Gastrocnemius medialis (tissue), 4 donors: ENCODE measurements around the gene TOP3A. TPM values are rescaled to one million over a fixed set of nuclear protein-coding genes. Genes with fewer than 3 reads are reported as not detected.
A peak's percentile ranks its signal among the peaks of the same experiment; 100 is the strongest.
"Not testable (repeated sequence)": the region's sequence is repeated elsewhere in the genome, so short reads cannot be mapped to it uniquely, and the experiment has no call there.

Experiments
- ATAC-seq, 2 donors: fragments of 150-250 bp; one replicate each; pipeline ENCODE4 v1.9.1; 2016
- DNase-seq, 2 donors: peaks; one replicate each; pipeline ENCODE4 v3.0.0-alpha.2; 2019
- H3K27ac ChIP-seq, 4 donors: fragments of 200-600 bp; sonication (generic); 1 replicate in 1 of 4; 2 replicates in 3 of 4; pipeline ENCODE4 v1.5.1; 2016 to 2018; ENCODE audit warnings: mild to moderate bottlenecking in 2 of 4, moderate library complexity in 1 of 4
- H3K27me3 ChIP-seq, 3 donors: fragments of 200-600 bp; sonication (generic) in 2 of 3; 1 replicate in 1 of 3; 2 replicates in 2 of 3; pipeline versions ENCODE4 v1.5.1 to v1.6.0; 2016 to 2019; ENCODE audit warnings: mild to moderate bottlenecking in 1 of 3, moderate library complexity in 1 of 3
- H3K36me3 ChIP-seq, 2 donors: fragments of 200-600 bp; sonication (generic) in 1 of 2; one replicate each; pipeline ENCODE4 v1.5.1; 2017 to 2018
- H3K4me1 ChIP-seq, 2 donors: fragments of 200-600 bp; sonication (generic) in 1 of 2; one replicate each; pipeline ENCODE4 v1.5.1; 2016 to 2017; ENCODE audit warnings: mild to moderate bottlenecking in 2 of 2
- H3K4me3 ChIP-seq, 4 donors: fragments of 200-600 bp; sonication (generic) in 3 of 4; 1 replicate in 1 of 4; 2 replicates in 3 of 4; pipeline ENCODE4 v1.5.1; 2016 to 2019; ENCODE audit warnings: mild to moderate bottlenecking in 2 of 4
- H3K9me3 ChIP-seq, 3 donors: fragments of 200-600 bp; sonication (generic) in 2 of 3; 1 replicate in 1 of 3; 2 replicates in 2 of 3; pipeline ENCODE4 v1.5.1; 2016 to 2019
- CTCF ChIP-seq, 5 experiments: fragments of 450-650 bp in 3 of 5; fragments of 200-600 bp in 2 of 5; sonication (generic) in 2 of 5; IDR thresholded peaks in 4 of 5; conservative IDR thresholded peaks in 1 of 5; 1 replicate in 4 of 5; 2 replicates in 1 of 5; pipeline ENCODE4 v1.5.1; 2016 to 2019; ENCODE audit warnings: antibody characterized with exemption in 5 of 5, mild to moderate bottlenecking in 3 of 5, moderate library complexity in 3 of 5
- POLR2A ChIP-seq, 2 donors: fragments of 450-650 bp; IDR thresholded peaks; one replicate each; pipeline ENCODE4 v1.6.1; 2017; ENCODE audit warnings: antibody characterized with exemption in 2 of 2, mild to moderate bottlenecking in 2 of 2, moderate library complexity in 2 of 2
- in situ Hi-C, 4 donors: fragments of 200-750 bp; cut with MboI; loops; one replicate each; pipeline versions ENCODE4 v1.15.0 to v1.8.0; 2017; ENCODE audit warnings: low sequenced_read_pairs in 4 of 4
- intact Hi-C: fragments of 100-400 bp; cut with DNase I; formaldehyde crosslinking; loops from one replicate; pipeline ENCODE4 v1.15.1; 2023; ENCODE audit warnings: low total_unique reads
- total RNA-seq, 4 donors: library from RNA; depleted of rRNA; stranded (reverse); fragments of >200 nt; gene quantifications; one replicate each; pipeline versions ENCODE4 v1.1.0 to v1.2.3, GENCODE V29; 2016

Gene TOP3A
- total RNA-seq, 4 donors from 2014 or later: 17.7 to 62.4 (median 22.1) TPM

GRCh38 chr17:18318117-18318516 lies 3.3 kb upstream of the TOP3A start:
- H3K4me1 ChIP-seq: peaks cover 60 to 63% of the 10 kb centered on the region in 2 donors
- H3K36me3 ChIP-seq: peaks cover 0 to 21% of the 10 kb centered on the region in 2 donors
- H3K27ac ChIP-seq: peak overlapping the region in 2 of 4 donors; percentile 30 to 44

GRCh38 chr17:18315961-18316360 lies 1.2 kb upstream of the TOP3A start:
- Histone ChIP-seq H3K9me3 (no peaks in the 10 kb centered on the region), H3K27ac (peak overlapping the region; percentile 90 to 96 (median 93)), H3K27me3 (no peaks in the 10 kb centered on the region), H3K36me3 (peaks cover 0 to 21% of the 10 kb centered on the region in 2 donors), H3K4me1 (peaks cover 63 to 69% of the 10 kb centered on the region in 2 donors), H3K4me3 (peak overlapping the region; percentile 79 to 94 (median 88))
- no peak for ATAC-seq
- TF ChIP-seq POLR2A (IDR thresholded peaks at IDR 0.05): no peak
- DNase-seq: no peak
- in situ Hi-C loops: loop anchor here in 2 of 4 donors (10.0 kb wide), 2 partner anchors 51 to 91 kb away; partner anchors contain the start of genes LLGL1 (in 1 of the 2) and MIEF2 (in 1 of the 2)
- intact Hi-C loops: loop anchor here (1.0 to 10.0 kb wide), 6 partner anchors 47 to 721 kb away; partner anchors contain the start of genes DRC3, DRG2, LLGL1 and MIEF2

More at GRCh38 chr17:18318117-18318516, 3.3 kb upstream of the TOP3A start:
- ATAC-seq (no peak), DNase-seq (no peak)
- Histone ChIP-seq H3K4me3 (peak overlapping the region in 1 of 4 donors; percentile 30), H3K27me3 (no peaks in the 10 kb centered on the region), H3K9me3 (no peaks in the 10 kb centered on the region)
- TF ChIP-seq POLR2A (IDR thresholded peaks at IDR 0.05) (no peak), CTCF (IDR thresholded peaks at IDR 0.05 in 4 of 5, conservative IDR thresholded peaks at IDR 0.05 in 1 of 5) (no peak)
- in situ Hi-C loops (loop anchor here in 2 of 4 donors (10.0 kb wide), 2 partner anchors 53 to 93 kb away; partner anchors contain the start of genes LLGL1 (in 1 of the 2) and MIEF2 (in 1 of the 2)), intact Hi-C loops (loop anchor here (10.0 kb wide), 2 partner anchors 343 to 723 kb away; partner anchors contain the start of genes DRC3, PEMT and TOM1L2)

GRCh38 chr17:18315562-18315922 lies 748 bp upstream of the TOP3A start:
- DNase-seq (no peak), ATAC-seq (peak in 1 of 2 donors; percentile 0)
- Histone ChIP-seq H3K4me3 (peak overlapping the region; percentile 79 to 94 (median 88)), H3K4me1 (peaks cover 63 to 66% of the 10 kb centered on the region in 2 donors), H3K27ac (peak overlapping the region; percentile 90 to 96 (median 93)), H3K36me3 (peaks cover 0 to 21% of the 10 kb centered on the region in 2 donors), H3K9me3 (no peaks in the 10 kb centered on the region), H3K27me3 (no peaks in the 10 kb centered on the region)
- intact Hi-C loops (loop anchor here (1.0 to 10.0 kb wide), 6 partner anchors 48 to 721 kb away; partner anchors contain the start of genes DRC3, DRG2, LLGL1 and MIEF2), in situ Hi-C loops (loop anchor here in 2 of 4 donors (10.0 kb wide), 2 partner anchors 51 to 91 kb away; partner anchors contain the start of genes LLGL1 (in 1 of the 2) and MIEF2 (in 1 of the 2))
- TF ChIP-seq POLR2A (IDR thresholded peaks at IDR 0.05): no peak

GRCh38 chr17:18314059-18314730 lies 599 bp downstream of the TOP3A start:
- intact Hi-C loops: loop anchor here (1.0 to 10.0 kb wide), 5 partner anchors 53 to 719 kb away; partner anchors contain the start of genes DRC3, DRG2, MIEF2 and PEMT
- Histone ChIP-seq H3K27me3 (no peaks in the 10 kb centered on the region), H3K4me1 (peaks cover 51 to 53% of the 10 kb centered on the region in 2 donors), H3K9me3 (no peaks in the 10 kb centered on the region), H3K36me3 (peaks cover 0 to 21% of the 10 kb centered on the region in 2 donors), H3K27ac (peak overlapping the region; percentile 90 to 96 (median 93)), H3K4me3 (peak overlapping the region; percentile 79 to 94 (median 88))
- in situ Hi-C loops: loop anchor here in 3 of 4 donors (5.0 to 10.0 kb wide), 3 partner anchors 49 to 92 kb away; partner anchors contain the start of genes LLGL1 (in 1 of the 3) and MIEF2 (in 1 of the 3)
- ATAC-seq: no peak
- no peak for TF ChIP-seq POLR2A (IDR thresholded peaks at IDR 0.05)
- no peak for TF ChIP-seq CTCF (IDR thresholded peaks at IDR 0.05 in 4 of 5, conservative IDR thresholded peaks at IDR 0.05 in 1 of 5)
- no peak for DNase-seq

GRCh38 chr17:18309202-18309601 lies 5.6 kb downstream of the TOP3A start:
- Histone ChIP-seq H3K9me3 (no peaks in the 10 kb centered on the region), H3K4me1 (peaks cover 14 to 16% of the 10 kb centered on the region in 2 donors), H3K27ac (no peak overlapping the region), H3K4me3 (no peak overlapping the region), H3K27me3 (no peaks in the 10 kb centered on the region), H3K36me3 (peaks cover 0 to 48% of the 10 kb centered on the region in 2 donors)
- DNase-seq: no peak
- ATAC-seq: no peak
- in situ Hi-C loops (no loop called here), intact Hi-C loops (no loop called here)
- TF ChIP-seq POLR2A (IDR thresholded peaks at IDR 0.05): no peak
- no peak for TF ChIP-seq CTCF (IDR thresholded peaks at IDR 0.05 in 4 of 5, conservative IDR thresholded peaks at IDR 0.05 in 1 of 5)

- H3K27me3 ChIP-seq, intact Hi-C loops, DNase-seq, ATAC-seq, H3K4me1 ChIP-seq, H3K9me3 ChIP-seq, H3K27ac ChIP-seq, in situ Hi-C loops, H3K4me3 ChIP-seq: not testable (repeated sequence)
- H3K36me3 ChIP-seq: peaks cover 2 to 91% of the 10 kb centered on the region in 2 donors
Measured at GRCh38 chr17:18303206-18303605, 11.6 kb downstream of the TOP3A start.
